Large intestine (tissue), 3 donors: ENCODE results near the gene IP6K1. TPM values are rescaled to one million over a fixed set of nuclear protein-coding genes. Genes with fewer than 3 reads are reported as not detected.
"Not testable (repeated sequence)": the region's sequence is repeated elsewhere in the genome, so short reads cannot be mapped to it uniquely, and the experiment has no call there.

Experiments used
- DNase-seq, 2 donors: peaks; one replicate each; pipeline versions ENCODE4 v3.0.0 to v3.0.0-alpha.2; 2013
- H3K27ac ChIP-seq: one replicate; pipeline ENCODE4 v1.5.1; 2013; ENCODE audit warnings: low read length
- H3K27me3 ChIP-seq: 2 replicates; pipeline ENCODE4 v1.6.1; 2013; ENCODE audit warnings: low read length; ENCODE audit not compliant: control insufficient read depth, insufficient read depth
- H3K36me3 ChIP-seq: 2 replicates; pipeline ENCODE4 v1.6.1; 2013; ENCODE audit warnings: low read length; ENCODE audit not compliant: control insufficient read depth, insufficient read depth
- H3K4me1 ChIP-seq: one replicate; pipeline ENCODE4 v1.6.1; 2013; ENCODE audit warnings: low read length; ENCODE audit not compliant: control insufficient read depth, insufficient read depth
- H3K4me3 ChIP-seq: one replicate; pipeline ENCODE4 v1.5.1; 2013; ENCODE audit warnings: low read length
- H3K9me3 ChIP-seq: one replicate; pipeline ENCODE4 v1.6.1; 2013; ENCODE audit warnings: mild to moderate bottlenecking, low read depth, low read length, moderate library complexity; ENCODE audit not compliant: control insufficient read depth
- WGBS: methylation state at CpG from one replicate; pipeline ENCODE4 v1.1.5; 2013; ENCODE audit warnings: low lambda C conversion rate; ENCODE audit not compliant: insufficient coverage; 5-methylcytosine and 5-hydroxymethylcytosine counted together
- polyA plus RNA-seq: library from polyadenylated mRNA; unstranded; fragments of 120-200 nt; gene quantifications from one replicate; pipeline ENCODE4 v1.2.1, GENCODE V29; 2013

IP6K1 gene
- polyA plus RNA-seq, 1 donor, result 27.1 TPM

GRCh38 chr3:49700014-49700413 is 86.3 kb downstream of the IP6K1 start:
- Histone ChIP-seq H3K4me1 (no peaks in the 10 kb centered on the region), H3K27me3 (no peaks in the 10 kb centered on the region), H3K27ac (no peak overlapping the region), H3K9me3 (no peaks in the 10 kb centered on the region), H3K4me3 (no peak overlapping the region), H3K36me3 (peaks cover 79% of the 10 kb centered on the region)
- WGBS, result no CpG with 5 or more reads among the region's 8 CpGs
- no peak for DNase-seq

- no CpG with 5 or more reads among the region's 16 CpGs for WGBS
- DNase-seq, result no peak
- no peak overlapping the region for H3K27ac ChIP-seq
- no peaks in the 10 kb centered on the region for H3K27me3 ChIP-seq
- no peaks in the 10 kb centered on the region for H3K9me3 ChIP-seq
- peaks cover 73% of the 10 kb centered on the region for H3K36me3 ChIP-seq
- H3K4me1 ChIP-seq, result no peaks in the 10 kb centered on the region
- no peak overlapping the region for H3K4me3 ChIP-seq
Observed at GRCh38 chr3:49699281-49699979, 86.9 kb downstream of the IP6K1 start.

- not testable (repeated sequence) for H3K4me1 ChIP-seq, H3K27me3 ChIP-seq, DNase-seq, H3K4me3 ChIP-seq, H3K27ac ChIP-seq, H3K9me3 ChIP-seq
- WGBS, result no CpG with 5 or more reads among the region's 4 CpGs
- H3K36me3 ChIP-seq, result peaks cover 35% of the 10 kb centered on the region
Observed at GRCh38 chr3:49695350-49696015, 90.9 kb downstream of the IP6K1 start.

GRCh38 chr3:49694409-49695070 is 91.8 kb downstream of the IP6K1 start:
- not testable (repeated sequence) for H3K4me1 ChIP-seq, H3K4me3 ChIP-seq, H3K27me3 ChIP-seq, DNase-seq, H3K9me3 ChIP-seq, H3K27ac ChIP-seq
- peaks cover 26% of the 10 kb centered on the region for H3K36me3 ChIP-seq
- WGBS, result no CpG with 5 or more reads among the region's 6 CpGs

- not testable (repeated sequence) for H3K9me3 ChIP-seq, DNase-seq, H3K27ac ChIP-seq, H3K4me3 ChIP-seq, H3K27me3 ChIP-seq, H3K36me3 ChIP-seq, H3K4me1 ChIP-seq
- WGBS, result no CpG with 5 or more reads among the region's 3 CpGs
Observed at GRCh38 chr3:49691481-49691880, 94.9 kb downstream of the IP6K1 start.

GRCh38 chr3:49690856-49691255 is 95.5 kb downstream of the IP6K1 start:
- not testable (repeated sequence) for H3K4me3 ChIP-seq

GRCh38 chr3:49689908-49690624 is 96.3 kb downstream of the IP6K1 start:
- not testable (repeated sequence) for H3K4me1 ChIP-seq, H3K9me3 ChIP-seq, H3K27me3 ChIP-seq, DNase-seq, H3K36me3 ChIP-seq
- Histone ChIP-seq H3K4me3 (peak overlapping the region; percentile 98), H3K27ac (peak overlapping the region; percentile 99)
- no CpG with 5 or more reads among the region's 16 CpGs for WGBS

More at GRCh38 chr3:49690856-49691255, 95.5 kb downstream of the IP6K1 start:
- not testable (repeated sequence) for DNase-seq, H3K4me1 ChIP-seq, H3K9me3 ChIP-seq, H3K27ac ChIP-seq, H3K36me3 ChIP-seq, H3K27me3 ChIP-seq
- no CpG with 5 or more reads among the region's 3 CpGs for WGBS

- peaks cover 3% of the 10 kb centered on the region for H3K27me3 ChIP-seq
- DNase-seq, result peak; percentile 87 to 91
- peaks cover 14% of the 10 kb centered on the region for H3K4me1 ChIP-seq
- no peaks in the 10 kb centered on the region for H3K9me3 ChIP-seq
- no peaks in the 10 kb centered on the region for H3K36me3 ChIP-seq
- peak within 1 kb of the TSS; percentile 98 for H3K4me3 ChIP-seq
- H3K27ac ChIP-seq, result peak within 1 kb of the TSS; percentile 99
- WGBS, result no CpG with 5 or more reads among the region's 66 CpGs
Observed at GRCh38 chr3:49689046-49689907, 97.1 kb downstream of the IP6K1 start, which contains the start of the genes MST1 and RNF123. Gene MST1 (minus strand): TSS chr3:49689474. CDS start chr3:49688691, 783 bp downstream. Gene RNF123 (plus strand): TSS chr3:49689557. CDS start chr3:49691166, 1,609 bp downstream.

- not testable (repeated sequence) for H3K36me3 ChIP-seq, H3K9me3 ChIP-seq, H3K27me3 ChIP-seq
- peak overlapping the region; percentile 99 for H3K27ac ChIP-seq
- peak overlapping the region; percentile 98 for H3K4me3 ChIP-seq
- peak; percentile 81 to 83 for DNase-seq
- H3K4me1 ChIP-seq, result peaks cover 14% of the 10 kb centered on the region
- WGBS, result no CpG with 5 or more reads among the region's 7 CpGs
Observed at GRCh38 chr3:49688338-49689045, 97.8 kb downstream of the IP6K1 start.
